NCI-H146 treated with DMSO at 0.1 percent for 48 hours (cell line): Measurements from ENCODE around the gene NPLOC4.

ENCODE experiments used
- DNase-seq: peaks from one replicate; lab custom pipeline; 2025; ENCODE audit not compliant: unreplicated experiment; lab: John Stamatoyannopoulos, UW

NPLOC4 gene

GRCh38 chr17:81509972-81510784, 126.7 kb downstream of the NPLOC4 start:
- DNase-seq, result no peak

GRCh38 chr17:81509207-81509971, 127.5 kb downstream of the NPLOC4 start:
- DNase-seq, result peak; percentile 27

- DNase-seq, result no peak
These were observed 128.2 kb downstream of the NPLOC4 start for GRCh38 chr17:81508639-81509206.
